HG03442 (cell line): ENCODE measurements around the gene HSPA1B.
"Not testable (repeated sequence)": the region's sequence is repeated elsewhere in the genome, so short reads cannot be mapped to it uniquely, and the experiment has no call there.

Experiments used
- ATAC-seq: cut with Tn5 transposase; IDR thresholded peaks from one replicate; pipeline ENCODE4 v1.9.1; 2021; ENCODE audit warnings: mild to moderate bottlenecking, moderate library complexity; ENCODE audit not compliant: unreplicated experiment

HSPA1B gene

GRCh38 chr6:31825553-31825952, 2.0 kb upstream of the HSPA1B start:
- ATAC-seq, result no peak

DNA sequence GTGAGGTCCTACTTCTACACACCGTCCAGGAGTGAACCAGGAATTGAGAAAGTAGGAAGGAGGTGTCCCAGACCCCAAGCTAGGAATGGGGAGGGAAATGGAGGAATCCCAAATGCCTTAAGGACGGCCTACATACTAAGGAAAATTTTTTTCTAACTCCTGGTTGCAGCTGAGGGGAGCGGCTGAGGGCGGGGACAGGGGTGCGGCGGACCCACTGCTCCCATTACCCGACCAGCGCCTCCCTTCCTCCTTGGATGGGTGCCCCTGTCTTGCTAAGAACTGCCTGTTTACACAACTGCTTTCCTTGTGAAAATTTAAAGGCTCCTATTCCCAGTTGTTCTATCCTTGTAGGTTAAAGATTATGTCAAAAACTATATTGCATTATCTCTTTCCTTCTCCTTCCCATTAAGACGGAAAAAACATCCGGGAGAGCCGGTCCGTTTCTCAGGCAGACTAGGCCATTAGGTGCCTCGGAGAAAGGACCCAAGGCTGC, 699 bp upstream of the HSPA1B start:
- ATAC-seq, result no peak

GRCh38 chr6:31829633-31830283, 2.2 kb downstream of the HSPA1B start:
- ATAC-seq, result no peak

DNA sequence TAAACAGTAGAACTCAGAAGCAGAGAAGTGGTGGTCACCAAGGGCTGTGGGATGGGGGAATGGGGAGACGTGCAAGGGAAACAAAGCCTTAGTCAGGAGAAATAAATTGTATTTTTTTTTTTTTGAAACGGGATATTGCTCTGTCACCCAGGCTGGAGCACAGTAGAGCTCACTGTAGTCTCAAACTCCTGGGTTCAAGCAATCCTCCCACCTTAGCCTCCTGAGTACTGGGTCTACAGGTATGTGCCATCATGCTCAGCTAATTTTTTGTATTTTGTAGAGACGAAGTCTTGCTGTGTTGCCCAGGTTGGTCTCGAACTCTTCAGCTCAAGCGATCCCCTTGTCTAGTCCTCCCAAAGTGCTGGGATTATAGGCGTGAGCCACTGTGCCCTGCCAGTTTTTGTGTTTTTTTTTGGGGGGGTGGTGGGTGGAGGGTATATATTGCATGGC, 3.4 kb downstream of the HSPA1B start:
- ATAC-seq, result no peak

- no peak for ATAC-seq
Observed at GRCh38 chr6:31831350-31832215, 4.0 kb downstream of the HSPA1B start.

DNA sequence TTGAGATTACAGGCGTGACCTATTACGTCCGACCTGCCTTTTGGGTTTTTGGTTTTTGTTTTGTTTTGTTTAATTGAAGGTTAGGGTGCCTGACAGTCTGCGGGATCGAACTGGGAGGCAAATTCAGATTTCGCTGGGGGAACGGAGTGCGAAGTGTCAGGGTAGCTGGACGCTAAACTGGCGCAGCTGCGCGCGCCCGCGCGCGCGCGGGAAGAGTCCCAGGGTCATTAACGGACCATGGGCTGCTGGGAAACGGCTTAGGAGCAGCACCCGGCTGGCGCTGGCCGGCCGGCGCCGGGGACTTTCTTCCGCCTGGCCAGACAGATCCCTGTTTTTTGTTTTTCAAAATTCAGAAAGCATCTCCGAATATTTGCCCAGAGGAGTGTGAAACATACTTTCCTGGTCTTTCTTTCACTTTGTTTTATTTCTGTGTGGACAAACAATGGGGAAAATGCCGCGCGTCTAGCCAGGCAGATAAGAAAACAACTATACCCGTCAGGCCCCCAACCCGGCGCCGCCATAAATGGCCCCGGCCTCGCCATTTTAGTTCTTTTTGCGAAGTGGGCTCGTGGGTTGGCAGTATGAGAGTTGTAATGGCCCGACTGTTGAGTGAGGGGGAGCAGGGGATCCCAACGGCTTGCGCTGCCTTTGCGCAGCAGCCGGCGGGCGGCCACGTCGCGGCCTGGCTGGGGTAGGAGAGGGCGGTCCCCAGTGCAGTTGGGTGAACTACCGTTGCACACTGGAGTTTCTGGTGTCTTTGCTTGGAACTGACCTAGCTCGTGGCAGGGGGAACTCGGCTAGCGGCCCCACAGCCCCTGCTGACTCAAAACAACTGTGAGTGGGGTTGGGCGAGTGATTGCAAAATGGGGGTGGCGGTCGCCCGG, 7.1 kb downstream of the HSPA1B start:
- ATAC-seq, result peak; percentile 46

DNA sequence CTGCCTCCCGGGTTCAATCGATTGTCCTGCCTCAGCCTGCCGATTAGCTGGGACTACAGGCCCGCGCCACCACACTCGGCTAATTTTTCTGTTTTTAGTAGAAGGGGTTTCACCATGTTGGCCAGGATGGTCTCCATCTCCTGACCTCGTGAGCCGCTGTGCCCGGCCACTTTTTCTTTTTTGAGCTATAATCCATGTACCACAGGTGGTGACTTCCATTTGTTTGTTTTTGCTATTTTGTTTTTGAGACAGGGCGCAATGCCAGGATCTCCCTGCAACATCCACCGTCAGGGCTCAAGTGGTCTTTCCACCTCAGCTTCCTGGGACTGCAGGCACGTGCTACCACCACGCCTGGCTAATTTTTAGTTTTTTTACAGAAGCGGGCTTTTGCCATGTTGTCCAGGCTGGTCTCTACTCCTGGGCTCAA, 8.5 kb downstream of the HSPA1B start:
- no peak for ATAC-seq

- ATAC-seq, result no peak
Observed at GRCh38 chr6:31836474-31837368, 9.2 kb downstream of the HSPA1B start.

- no peak for ATAC-seq
Observed at GRCh38 chr6:31837369-31838113, 10.0 kb downstream of the HSPA1B start.

- ATAC-seq, result not testable (repeated sequence)
Observed at GRCh38 chr6:31838114-31838553, 10.6 kb downstream of the HSPA1B start.

DNA sequence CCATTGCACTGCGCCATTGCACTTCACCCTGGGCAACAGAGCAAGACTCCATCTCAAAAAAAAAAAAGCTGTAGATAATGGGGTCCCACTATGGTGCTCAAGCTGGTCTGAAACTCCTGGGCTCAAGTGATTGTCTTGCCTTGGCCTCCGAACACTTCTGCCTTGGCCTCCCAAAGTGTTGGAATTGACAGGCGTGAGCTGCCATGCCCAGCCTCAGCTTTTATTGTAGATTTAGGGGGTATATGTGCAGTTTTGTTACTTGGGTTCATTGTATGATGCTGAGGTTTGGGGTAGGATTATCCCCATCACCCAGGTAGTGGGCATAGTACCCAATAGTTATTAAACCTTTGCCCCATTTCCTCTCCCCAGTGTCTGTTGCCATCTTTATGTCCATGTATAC, 11.4 kb downstream of the HSPA1B start:
- ATAC-seq, result no peak

GRCh38 chr6:31839779-31840126, 12.2 kb downstream of the HSPA1B start:
- not testable (repeated sequence) for ATAC-seq

- ATAC-seq, result no peak
Observed at GRCh38 chr6:31842053-31842452, 14.5 kb downstream of the HSPA1B start.

GRCh38 chr6:31844507-31844906, 17.0 kb downstream of the HSPA1B start:
- ATAC-seq, result no peak

- no peak for ATAC-seq
Observed at GRCh38 chr6:31847276-31847978, 19.9 kb downstream of the HSPA1B start.

DNA sequence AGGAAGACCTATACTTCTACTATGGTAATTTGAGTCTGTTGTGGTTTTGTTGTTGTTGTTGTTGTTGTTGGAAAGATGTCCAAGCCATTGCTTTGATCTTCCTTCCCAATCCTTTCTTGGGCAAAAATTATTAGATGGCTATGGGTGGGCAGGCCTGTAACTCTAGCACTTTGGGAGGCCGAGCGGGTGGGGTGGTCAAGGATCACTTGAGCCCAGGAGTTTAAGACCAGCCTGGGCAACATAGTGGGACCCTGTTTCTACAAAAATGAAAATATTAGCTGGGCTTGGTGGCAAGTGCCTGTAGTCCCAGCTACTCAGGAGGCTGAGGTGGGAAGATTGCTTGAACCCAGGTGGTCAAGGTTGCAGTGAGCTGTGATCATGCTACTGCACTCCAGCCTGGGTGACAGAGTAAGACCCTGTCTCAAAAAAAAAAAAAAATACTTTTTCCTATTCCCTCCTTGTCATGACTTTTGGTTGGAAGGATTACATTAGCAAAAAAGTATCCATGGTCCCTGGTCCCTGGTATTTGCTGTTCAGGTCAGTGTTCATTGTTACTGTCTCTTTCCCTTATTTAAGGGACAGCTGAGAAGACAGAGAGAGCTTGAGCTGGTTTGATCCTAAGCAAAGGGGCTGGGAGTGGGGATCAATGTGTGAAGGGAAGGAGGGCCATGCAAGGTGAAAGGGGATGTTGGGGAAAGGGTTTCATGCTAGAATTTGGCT, 23.4 kb downstream of the HSPA1B start:
- no peak for ATAC-seq

DNA sequence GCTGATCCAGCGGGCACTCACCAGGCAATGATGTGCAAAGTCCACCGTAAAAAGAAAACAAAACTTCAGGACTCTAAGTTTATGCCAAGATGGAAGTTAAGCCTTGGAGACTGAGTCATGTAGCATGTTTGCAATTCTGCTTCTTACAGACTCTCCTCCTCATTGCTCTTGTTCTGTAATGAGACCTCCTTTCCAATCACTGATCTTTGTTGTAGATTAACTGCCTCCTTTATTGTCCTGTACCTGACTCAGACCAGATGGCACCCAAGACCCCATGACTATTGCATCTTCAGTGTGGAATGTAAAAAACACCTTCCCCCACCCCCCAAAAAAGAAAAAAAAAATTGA, 23.9 kb downstream of the HSPA1B start:
- no peak for ATAC-seq
